Measurements from ENCODE around the gene ZZZ3.

- TF ChIP-seq CTCF (IDR thresholded peaks at IDR 0.05) (no peak), EP300 (IDR thresholded peaks at IDR 0.05) (no peak), POLR2AphosphoS5 (IDR thresholded peaks at IDR 0.05) (no peak)
Measured at GRCh38 chr1:77642941-77643340, 39.5 kb downstream of the ZZZ3 start.
